HepG2 (cell line): ENCODE measurements around the gene NOXO1. TPM values are rescaled to one million over a fixed set of nuclear protein-coding genes. Genes with fewer than 3 reads are reported as not detected.

Experiments used
- DR1 ChIP-seq: sonication (generic); formaldehyde crosslinking; IDR thresholded peaks from 2 replicates; pipeline ENCODE4 v1.8.0; 2021; ENCODE audit warnings: mild to moderate bottlenecking, missing genetic modification reagents, inconsistent platforms
- ETV6 ChIP-seq: sonication (generic); formaldehyde crosslinking; conservative IDR thresholded peaks from 2 replicates; pipeline ENCODE4 v1.4.0; 2020; ENCODE audit warnings: missing genetic modification reagents
- FOXP4 ChIP-seq: sonication (generic); formaldehyde crosslinking; IDR thresholded peaks from 2 replicates; pipeline ENCODE4 v1.4.0; 2020; ENCODE audit warnings: missing genetic modification reagents
- GATA4 ChIP-seq: sonication (generic); IDR thresholded peaks from 2 replicates; pipeline ENCODE4 v1.6.1; 2016; ENCODE audit warnings: antibody characterized with exemption, low read depth, borderline replicate concordance
- GMEB1 ChIP-seq: sonication (generic); formaldehyde crosslinking; IDR thresholded peaks from 2 replicates; pipeline ENCODE4 v1.5.1; 2020; ENCODE audit warnings: missing genetic modification reagents, mild to moderate bottlenecking, borderline replicate concordance
- MAFF ChIP-seq: IDR thresholded peaks from 2 replicates; pipeline ENCODE4 v1.6.1; 2011; ENCODE audit warnings: low read depth, low read length, improper control_type of control experiment
- MAX ChIP-seq: IDR thresholded peaks from 2 replicates; pipeline ENCODE4 v1.6.1; 2012; ENCODE audit warnings: inconsistent platforms
- MBNL3 ChIP-seq: fragments of 250-450 bp; sonication (Bioruptor Pico); conservative IDR thresholded peaks from 2 replicates; pipeline ENCODE4 v1.8.0; 2022; ENCODE audit warnings: mild to moderate bottlenecking, inconsistent platforms
- MED8 ChIP-seq: sonication (generic); formaldehyde crosslinking; IDR thresholded peaks from 2 replicates; pipeline ENCODE4 v1.8.1; 2023; ENCODE audit warnings: mild to moderate bottlenecking, missing genetic modification reagents; ENCODE audit not compliant: insufficient replicate concordance
- PPARG ChIP-seq: conservative IDR thresholded peaks from 2 replicates; pipeline ENCODE4 v1.6.1; 2016; ENCODE audit warnings: missing biosample characterization, missing genetic modification reagents
- RBM39 ChIP-seq: fragments of 200-400 bp; formaldehyde crosslinking; IDR thresholded peaks from one replicate; pipeline ENCODE4 v1.6.1; 2018; ENCODE audit warnings: antibody characterized with exemption, mild to moderate bottlenecking, low read depth, low read length; ENCODE audit not compliant: poor library complexity, severe bottlenecking
- REPIN1 ChIP-seq: sonication (generic); formaldehyde crosslinking; IDR thresholded peaks from 2 replicates; pipeline ENCODE4 v1.8.0; 2022; ENCODE audit warnings: missing genetic modification reagents, low read depth, mild to moderate bottlenecking, borderline replicate concordance
- SIX4 ChIP-seq: sonication (generic); formaldehyde crosslinking; IDR thresholded peaks from 2 replicates; pipeline ENCODE4 v1.4.0; 2020; ENCODE audit warnings: missing genetic modification reagents
- SP140L ChIP-seq: sonication (generic); formaldehyde crosslinking; IDR thresholded peaks from 2 replicates; pipeline ENCODE4 v1.4.0; 2020; ENCODE audit warnings: missing genetic modification reagents, borderline replicate concordance
- TERF1 ChIP-seq: sonication (generic); formaldehyde crosslinking; IDR thresholded peaks from 2 replicates; pipeline ENCODE4 v1.8.0; 2022; ENCODE audit warnings: mild to moderate bottlenecking, missing genetic modification reagents, moderate library complexity
- ZC3H13 ChIP-seq: sonication (generic); formaldehyde crosslinking; IDR thresholded peaks from 2 replicates; pipeline ENCODE4 v1.8.1; 2023; ENCODE audit warnings: mild to moderate bottlenecking, missing genetic modification reagents, moderate library complexity
- ZFP1 ChIP-seq: IDR thresholded peaks from 2 replicates; pipeline ENCODE4 v1.6.1; 2016
- ZFP36L1 ChIP-seq: sonication (generic); formaldehyde crosslinking; IDR thresholded peaks from 2 replicates; pipeline ENCODE4 v1.8.0; 2022; ENCODE audit warnings: mild to moderate bottlenecking, missing genetic modification reagents, moderate library complexity
- ZNF274 ChIP-seq: sonication (generic); formaldehyde crosslinking; IDR thresholded peaks from 2 replicates; pipeline ENCODE4 v1.5.1; 2020; ENCODE audit warnings: mild to moderate bottlenecking, missing genetic modification reagents
- ZNF768 ChIP-seq: sonication (generic); formaldehyde crosslinking; IDR thresholded peaks from 2 replicates; pipeline ENCODE4 v1.4.0; 2020; ENCODE audit warnings: missing genetic modification reagents
- ZNF841 ChIP-seq: sonication (generic); formaldehyde crosslinking; IDR thresholded peaks from 2 replicates; pipeline ENCODE4 v1.8.1; 2023; ENCODE audit warnings: missing genetic modification reagents, borderline replicate concordance
- polyA plus RNA-seq, 8 experiments: library from polyadenylated mRNA; depleted of rRNA in 3 of 8; stranded (reverse) in 7 of 8; unstranded in 1 of 8; fragments of >200 nt; fragmentation: Illumina TruSeq in 4 of 8; extraction: Trizol in 4 of 8; gene quantifications; 2 replicates each; pipeline versions ENCODE4 v1.2.1 to v1.2.3, GENCODE V29; 2011 to 2016; ENCODE audit warnings: low read depth in 4 of 8, missing spikeins in 1 of 8, mixed read lengths in 1 of 8; ENCODE audit not compliant: insufficient read depth in 1 of 8
- total RNA-seq, 5 experiments: library from RNA; depleted of rRNA; stranded (reverse); fragments of >200 nt; fragmentation: Illumina TruSeq; extraction: Trizol; gene quantifications; 2 replicates each; pipeline ENCODE4 v1.2.3, GENCODE V29; 2016; ENCODE audit warnings: low read depth in 1 of 5

Gene NOXO1
- total and polyA plus RNA-seq, 2 of the 13 experiments (the other 11 are each of a cell fraction or from before 2014, with no cell fraction given) = 0.69 to 1.4 TPM

- TF ChIP-seq ETV6 (CRISPR knock-in tag) (no peak), REPIN1 (CRISPR knock-in tag) (no peak), GMEB1 (CRISPR knock-in tag) (peak; percentile 76), ZNF841 (CRISPR knock-in tag) (no peak; the same call in 1 of the 2 replicates), MAFF (no peak), ZNF274 (peak; percentile 81), MED8 (CRISPR knock-in tag) (no peak), PPARG (CRISPR knock-in tag) (peak; percentile 30; the same call in 1 of the 2 replicates), SIX4 (no peak), ZFP36L1 (CRISPR knock-in tag) (no peak), MBNL3 (CRISPR knock-in tag) (no peak), DR1 (CRISPR knock-in tag) (no peak), ZFP1 (CRISPR knock-in tag) (no peak), MAX (peak; percentile 92), GATA4 (no peak), RBM39 (peak; percentile 34), SP140L (no peak), ZC3H13 (CRISPR knock-in tag) (peak; percentile 77), ZNF768 (peak; percentile 45; the same call in 1 of the 2 replicates), FOXP4 (CRISPR knock-in tag) (no peak), TERF1 (CRISPR knock-in tag) (no peak)
Measured at GRCh38 chr16:2009791-2010510, 28.7 kb upstream of the NOXO1 start, which contains the start of gene ZNF598 (continued).
